Stimulated activated CD4-positive, alpha-beta T cell treated with anti-CD3 and anti-CD28 coated beads, Interleukin-4, amount 100 ng/mL, for 4 hours (primary cell): ENCODE results near the gene DAPK1.

Source experiments
- DNase-seq, 2 experiments: peaks; one replicate each; pipeline ENCODE4 v3.0.0-alpha.2; 2020

DAPK1 gene

DNA sequence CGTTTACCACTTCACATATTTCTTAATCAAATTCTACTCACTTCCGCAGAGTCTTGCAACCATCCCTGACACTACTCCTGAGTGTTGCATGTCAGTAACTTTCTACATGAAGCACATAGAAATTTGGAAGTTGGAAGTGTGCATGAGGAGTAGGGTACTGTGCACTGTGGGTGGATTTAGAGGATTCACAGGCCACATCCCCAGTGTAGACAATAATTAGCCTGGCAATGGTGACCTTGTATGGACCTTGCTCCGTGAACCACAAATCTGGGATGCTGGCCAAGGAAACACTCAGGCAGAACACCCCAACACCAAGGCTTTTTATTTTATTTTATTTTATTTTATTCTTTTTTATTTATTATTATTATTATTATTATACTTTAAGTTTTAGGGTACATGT lies 253.8 kb downstream of the DAPK1 start:
- DNase-seq = no peak

DNA sequence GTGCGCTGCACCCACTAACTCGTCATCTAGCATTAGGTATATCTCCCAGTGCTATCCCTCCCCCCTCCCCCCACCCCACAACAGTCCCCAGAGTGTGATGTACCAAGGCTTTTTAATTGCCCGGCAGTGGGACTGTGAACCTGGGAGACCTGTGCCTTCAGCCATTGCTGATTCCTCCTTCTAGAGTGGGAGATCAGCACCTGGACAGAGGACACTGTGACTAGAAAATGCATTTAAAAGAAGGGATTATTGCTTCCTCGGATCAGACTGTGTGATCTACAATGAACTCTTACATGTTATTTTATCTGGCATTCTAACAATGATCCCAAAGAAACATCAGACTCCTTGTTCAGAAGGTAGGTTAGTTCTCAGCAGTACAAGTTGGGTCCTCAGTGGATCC lies 254.2 kb downstream of the DAPK1 start:
- DNase-seq = no peak

DNA sequence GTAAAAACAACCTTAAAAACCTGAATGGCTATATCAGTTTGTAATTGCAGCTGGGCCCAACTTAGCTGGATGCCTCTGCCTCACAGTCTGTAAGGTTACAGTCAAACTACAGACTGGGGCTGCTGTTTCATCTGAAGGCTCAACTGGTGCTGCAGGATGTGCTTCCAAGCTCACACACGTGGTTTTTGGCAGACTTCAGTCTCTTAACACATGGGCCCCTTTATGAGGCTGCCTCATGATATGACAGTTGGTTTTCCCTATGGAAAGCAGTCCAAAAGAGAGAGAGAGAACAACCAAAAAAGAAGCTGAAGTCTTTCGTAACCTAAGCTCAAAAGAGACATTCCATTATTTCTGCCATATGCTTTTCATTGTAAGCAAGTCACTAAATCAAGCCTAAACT lies 255.6 kb downstream of the DAPK1 start:
- DNase-seq = no peak
